Measurements from ENCODE around the gene ERI3. TPM values are rescaled to one million over a fixed set of nuclear protein-coding genes. Genes with fewer than 3 reads are reported as not detected.

The ERI3 gene
- total RNA-seq, 1 donor: 50.0 TPM

- TF ChIP-seq CTCF (IDR thresholded peaks at IDR 0.05; ENCODE audit: insufficient read depth, low read length): no peak
- H3K4me3 ChIP-seq (ENCODE audit: low read depth, low read length): no peak overlapping the region
- DNase-seq (ENCODE audit: low read depth): no peak
Measured at GRCh38 chr1:44233593-44233992, 121.5 kb downstream of the ERI3 start.

- TF ChIP-seq CTCF (IDR thresholded peaks at IDR 0.05; ENCODE audit: insufficient read depth, low read length): no peak
- H3K4me3 ChIP-seq (ENCODE audit: low read depth, low read length): no peak overlapping the region
- DNase-seq (ENCODE audit: low read depth): no peak
Measured at GRCh38 chr1:44230796-44231195, 124.3 kb downstream of the ERI3 start.

DNA sequence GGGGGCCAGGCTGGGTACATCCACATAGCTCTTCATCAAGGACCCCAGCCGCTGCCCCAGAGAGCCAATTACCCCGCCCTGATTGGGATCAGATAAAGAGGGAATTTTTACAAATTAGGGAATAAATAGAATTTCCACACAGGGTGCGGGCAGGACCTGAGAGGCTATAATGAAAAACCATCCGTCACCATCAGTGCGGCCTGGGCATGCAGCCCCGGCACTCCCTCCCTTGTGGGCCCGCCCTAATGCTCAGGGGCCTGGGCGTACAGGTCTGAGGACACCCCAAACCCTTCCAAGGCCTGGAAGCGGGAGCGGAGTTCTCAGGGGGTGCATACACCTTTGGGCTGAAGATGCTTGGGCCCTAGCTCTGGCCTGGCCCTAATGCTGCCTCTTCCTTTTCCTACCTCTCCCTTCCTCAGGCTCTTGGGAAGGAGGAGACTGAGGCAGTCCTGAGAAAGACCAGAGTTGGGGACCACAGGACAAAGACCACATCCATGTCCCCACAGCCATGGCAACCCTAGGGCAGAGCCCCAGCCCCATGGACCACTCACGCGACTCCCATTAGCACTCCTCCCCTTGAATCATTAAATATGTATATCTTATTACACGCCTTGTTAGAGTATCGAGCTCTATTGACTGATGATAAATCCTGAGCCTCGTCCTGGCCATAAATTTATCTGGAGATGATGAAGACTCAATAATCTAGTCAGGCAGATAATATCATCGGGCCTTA is 125.5 kb downstream of the ERI3 start:
- TF ChIP-seq CTCF (IDR thresholded peaks at IDR 0.05; ENCODE audit: insufficient read depth, low read length): no peak
- no peak for DNase-seq (ENCODE audit: low read depth)
- H3K4me3 ChIP-seq (ENCODE audit: low read depth, low read length): no peak overlapping the region

DNA sequence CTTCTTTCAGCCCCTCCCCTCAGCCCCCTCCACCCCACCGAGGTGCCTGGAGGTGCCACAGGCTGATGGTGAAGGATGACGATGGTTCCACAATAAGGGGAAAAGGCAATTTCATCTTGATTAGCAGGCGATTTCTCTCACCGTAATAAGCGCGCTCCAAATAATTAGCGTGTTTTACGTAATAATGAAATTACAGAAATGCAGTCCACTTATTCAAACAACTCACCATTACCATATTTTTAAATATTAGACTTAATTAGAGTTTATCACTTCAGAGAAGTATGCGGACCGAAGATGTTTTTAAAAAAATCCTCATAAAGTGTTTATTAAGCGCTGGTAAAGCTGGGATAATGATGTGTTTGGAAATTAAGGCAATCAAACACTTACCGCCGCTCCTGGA is 126.8 kb downstream of the ERI3 start:
- H3K4me3 ChIP-seq (ENCODE audit: low read depth, low read length): no peak overlapping the region
- TF ChIP-seq CTCF (IDR thresholded peaks at IDR 0.05; ENCODE audit: insufficient read depth, low read length): no peak
- DNase-seq (ENCODE audit: low read depth): no peak

- no peak overlapping the region for H3K4me3 ChIP-seq (ENCODE audit: low read depth, low read length)
- no peak for TF ChIP-seq CTCF (IDR thresholded peaks at IDR 0.05; ENCODE audit: insufficient read depth, low read length)
- DNase-seq (ENCODE audit: low read depth): peak; percentile 17
Measured at GRCh38 chr1:44227211-44227610, 127.8 kb downstream of the ERI3 start.

GRCh38 chr1:44225761-44226160 is 129.3 kb downstream of the ERI3 start:
- DNase-seq (ENCODE audit: low read depth): no peak
- no peak overlapping the region for H3K4me3 ChIP-seq (ENCODE audit: low read depth, low read length)
- TF ChIP-seq CTCF (IDR thresholded peaks at IDR 0.05; ENCODE audit: insufficient read depth, low read length): no peak

DNA sequence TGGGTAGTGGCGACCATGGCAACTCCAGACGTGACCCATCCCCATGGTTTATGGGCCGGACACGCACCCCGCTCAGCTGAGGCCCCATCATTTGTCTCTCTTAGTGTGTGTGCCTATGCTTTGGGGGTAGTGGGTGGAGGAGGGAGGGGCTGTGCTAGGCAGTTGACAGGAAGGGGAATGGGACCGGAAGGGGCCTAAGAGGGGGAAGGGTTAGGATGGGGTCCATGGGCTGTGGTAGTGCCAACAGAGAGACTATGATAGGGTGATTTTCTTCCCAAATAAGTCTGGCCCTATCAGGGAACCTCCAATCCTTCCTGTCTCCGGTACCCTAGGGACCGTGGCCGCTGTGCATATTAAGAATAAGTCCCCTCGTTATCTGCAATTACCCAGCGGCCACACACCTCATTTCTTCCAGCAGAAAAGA is 131.9 kb downstream of the ERI3 start:
- TF ChIP-seq CTCF (IDR thresholded peaks at IDR 0.05; ENCODE audit: insufficient read depth, low read length): no peak
- DNase-seq (ENCODE audit: low read depth): no peak
- H3K4me3 ChIP-seq (ENCODE audit: low read depth, low read length): no peak overlapping the region
